HG03064 (cell line): Measurements from ENCODE around the gene ROBO2.

Experiments
- ATAC-seq: cut with Tn5 transposase; IDR thresholded peaks from one replicate; pipeline ENCODE4 v1.9.1; 2021; ENCODE audit warnings: low read depth; ENCODE audit not compliant: unreplicated experiment

The ROBO2 gene

GRCh38 chr3:77539677-77540076, 499.8 kb downstream of the ROBO2 start:
- no peak for ATAC-seq

GRCh38 chr3:77541203-77541922, 501.5 kb downstream of the ROBO2 start:
- ATAC-seq = no peak

GRCh38 chr3:77546246-77546645, 506.3 kb downstream of the ROBO2 start:
- no peak for ATAC-seq

GRCh38 chr3:77549034-77549433, 509.1 kb downstream of the ROBO2 start:
- no peak for ATAC-seq

- ATAC-seq = no peak
These were observed 513.3 kb downstream of the ROBO2 start for GRCh38 chr3:77553240-77553639.

- ATAC-seq = no peak
These were observed 522.2 kb downstream of the ROBO2 start for GRCh38 chr3:77562089-77562488.

- no peak for ATAC-seq
These were observed 523.1 kb downstream of the ROBO2 start for GRCh38 chr3:77563012-77563411.

- ATAC-seq = no peak
These were observed 526.2 kb downstream of the ROBO2 start for GRCh38 chr3:77566055-77566454.

- no peak for ATAC-seq
These were observed 532.2 kb downstream of the ROBO2 start for GRCh38 chr3:77571971-77572715.

- no peak for ATAC-seq
These were observed 537.4 kb downstream of the ROBO2 start for GRCh38 chr3:77577264-77577663.

GRCh38 chr3:77586216-77586615, 546.3 kb downstream of the ROBO2 start:
- no peak for ATAC-seq

- no peak for ATAC-seq
These were observed 549.0 kb downstream of the ROBO2 start for GRCh38 chr3:77588863-77589262.

GRCh38 chr3:77590191-77590590, 550.3 kb downstream of the ROBO2 start:
- ATAC-seq = no peak

GRCh38 chr3:77595371-77595870, 555.5 kb downstream of the ROBO2 start:
- no peak for ATAC-seq

- no peak for ATAC-seq
These were observed 560.0 kb downstream of the ROBO2 start for GRCh38 chr3:77599948-77600347.

- no peak for ATAC-seq
These were observed 562.0 kb downstream of the ROBO2 start for GRCh38 chr3:77601823-77602415.

- ATAC-seq = no peak
These were observed 562.8 kb downstream of the ROBO2 start for GRCh38 chr3:77602722-77603121.

- ATAC-seq = no peak
These were observed 565.4 kb downstream of the ROBO2 start for GRCh38 chr3:77605308-77605707.

- no peak for ATAC-seq
These were observed 566.0 kb downstream of the ROBO2 start for GRCh38 chr3:77605865-77606264.

- ATAC-seq = no peak
These were observed 566.5 kb downstream of the ROBO2 start for GRCh38 chr3:77606372-77606771.

GRCh38 chr3:77618686-77619085, 578.8 kb downstream of the ROBO2 start:
- no peak for ATAC-seq

- ATAC-seq = no peak
These were observed 580.1 kb downstream of the ROBO2 start for GRCh38 chr3:77620009-77620408.
